ENCODE measurements around the gene ANGEL2. TPM values are rescaled to one million over a fixed set of nuclear protein-coding genes. Genes with fewer than 3 reads are reported as not detected.

ANGEL2 gene
- total and polyA plus RNA-seq, 2 experiments from 2014 or later: 11.8 to 34.8 TPM

DNA sequence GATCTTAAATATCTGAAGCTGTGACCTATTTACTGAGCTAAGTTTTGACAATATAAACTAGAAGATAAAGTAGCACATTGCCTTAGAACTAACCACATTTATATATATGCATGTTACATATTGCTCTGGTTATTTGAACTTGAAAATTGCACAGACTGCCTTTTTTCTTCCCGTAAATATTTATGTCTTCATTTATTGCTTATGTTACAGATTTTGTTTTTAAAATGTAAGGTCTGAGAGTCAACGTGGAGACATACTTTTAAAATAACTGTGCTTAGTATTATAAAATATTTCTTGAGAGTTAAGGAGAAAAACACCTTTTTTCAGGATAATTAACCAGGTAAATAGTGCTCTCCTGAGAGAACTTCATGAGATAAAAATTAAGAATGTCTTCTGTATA, 38.5 kb upstream of the ANGEL2 start:
- DNase-seq (ENCODE audit: low spot score): no peak
- Histone ChIP-seq H3K9me3 (ENCODE audit: low read depth) (no peaks in the 10 kb centered on the region), H3K36me3 (replicated peaks; ENCODE audit: insufficient read depth, low read depth) (no peaks in the 10 kb centered on the region), H3K9me2 (replicated peaks; ENCODE audit: insufficient read depth) (no peaks in the 10 kb centered on the region), H3K27ac (no peak overlapping the region), H2AFZ (no peak overlapping the region), H3K27me3 (no peaks in the 10 kb centered on the region), H4K20me1 (ENCODE audit: insufficient read depth, poor library complexity, severe bottlenecking) (no peaks in the 10 kb centered on the region), H3K79me2 (peaks cover 72% of the 10 kb centered on the region), H3K4me2 (no peak overlapping the region), H3K4me3 (no peak overlapping the region), H3K4me1 (ENCODE audit: insufficient read depth) (peaks cover 6% of the 10 kb centered on the region)
- TF ChIP-seq, protein P1, sequence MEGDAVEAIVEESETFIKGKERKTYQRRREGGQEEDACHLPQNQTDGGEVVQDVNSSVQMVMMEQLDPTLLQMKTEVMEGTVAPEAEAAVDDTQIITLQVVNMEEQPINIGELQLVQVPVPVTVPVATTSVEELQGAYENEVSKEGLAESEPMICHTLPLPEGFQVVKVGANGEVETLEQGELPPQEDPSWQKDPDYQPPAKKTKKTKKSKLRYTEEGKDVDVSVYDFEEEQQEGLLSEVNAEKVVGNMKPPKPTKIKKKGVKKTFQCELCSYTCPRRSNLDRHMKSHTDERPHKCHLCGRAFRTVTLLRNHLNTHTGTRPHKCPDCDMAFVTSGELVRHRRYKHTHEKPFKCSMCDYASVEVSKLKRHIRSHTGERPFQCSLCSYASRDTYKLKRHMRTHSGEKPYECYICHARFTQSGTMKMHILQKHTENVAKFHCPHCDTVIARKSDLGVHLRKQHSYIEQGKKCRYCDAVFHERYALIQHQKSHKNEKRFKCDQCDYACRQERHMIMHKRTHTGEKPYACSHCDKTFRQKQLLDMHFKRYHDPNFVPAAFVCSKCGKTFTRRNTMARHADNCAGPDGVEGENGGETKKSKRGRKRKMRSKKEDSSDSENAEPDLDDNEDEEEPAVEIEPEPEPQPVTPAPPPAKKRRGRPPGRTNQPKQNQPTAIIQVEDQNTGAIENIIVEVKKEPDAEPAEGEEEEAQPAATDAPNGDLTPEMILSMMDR (IDR thresholded peaks at IDR 0.05; ENCODE audit: poor library complexity): no peak
- WGBS (ENCODE audit: low lambda C conversion rate, missing lambda C conversion rate): 86% methylated on average over 2 of the region's 2 CpGs

DNA sequence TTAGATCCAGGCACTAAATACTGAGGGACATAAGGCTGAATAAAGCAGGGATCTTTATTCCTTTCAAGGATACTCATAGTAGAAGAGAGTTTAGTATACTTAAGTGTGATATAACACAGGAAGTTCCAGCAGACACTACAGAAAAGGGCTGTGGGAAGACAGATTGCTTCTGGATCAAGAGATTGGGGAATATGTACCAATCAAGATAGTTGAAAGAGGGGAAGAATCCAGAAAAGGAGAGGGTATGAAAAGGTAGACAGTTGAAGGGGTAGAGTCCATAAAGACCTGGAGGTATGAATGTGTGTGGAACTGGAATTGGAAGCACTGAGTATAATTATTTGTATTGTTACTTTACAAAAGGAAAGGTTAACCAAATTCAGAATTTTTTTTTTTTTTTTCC, 37.8 kb upstream of the ANGEL2 start:
- Histone ChIP-seq H3K9me3 (ENCODE audit: low read depth) (no peaks in the 10 kb centered on the region), H3K27ac (no peak overlapping the region), H4K20me1 (ENCODE audit: insufficient read depth, poor library complexity, severe bottlenecking) (no peaks in the 10 kb centered on the region), H3K4me2 (peak overlapping the region; percentile 87), H3K36me3 (replicated peaks; ENCODE audit: insufficient read depth, low read depth) (no peaks in the 10 kb centered on the region), H3K9me2 (replicated peaks; ENCODE audit: insufficient read depth) (no peaks in the 10 kb centered on the region), H3K27me3 (no peaks in the 10 kb centered on the region), H3K79me2 (peaks cover 65% of the 10 kb centered on the region), H3K4me3 (no peak overlapping the region), H3K4me1 (ENCODE audit: insufficient read depth) (peaks cover 6% of the 10 kb centered on the region), H2AFZ (no peak overlapping the region)
- TF ChIP-seq EZH2 (IDR thresholded peaks at IDR 0.05; ENCODE audit: borderline replicate concordance) (no peak), EZH2phosphoT487 (IDR thresholded peaks at IDR 0.05; ENCODE audit: low read depth, severe bottlenecking, unreplicated experiment) (no peak)
- TF ChIP-seq, protein P1 (IDR thresholded peaks at IDR 0.05; ENCODE audit: poor library complexity): no peak
- DNase-seq (ENCODE audit: low spot score): no peak

DNA sequence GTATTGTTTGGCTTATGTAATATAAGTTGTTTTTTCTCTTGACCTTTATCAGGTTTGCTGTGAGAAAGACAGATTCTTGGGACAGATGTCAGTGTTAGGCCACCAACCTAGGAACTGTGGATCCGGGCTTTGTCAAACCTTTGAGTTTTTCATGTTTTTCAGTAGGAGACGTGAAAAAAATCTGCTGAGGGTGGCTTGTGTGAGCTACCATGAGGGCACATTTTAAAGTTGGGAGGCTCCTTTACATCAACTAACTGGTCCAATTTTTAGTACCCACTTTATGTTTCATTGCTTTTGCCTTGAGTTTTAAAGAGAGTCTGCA, 36.2 kb upstream of the ANGEL2 start:
- H3K9me3 ChIP-seq (ENCODE audit: low read depth): no peaks in the 10 kb centered on the region
- TF ChIP-seq, protein P1 (IDR thresholded peaks at IDR 0.05; ENCODE audit: poor library complexity): no peak
- TF ChIP-seq EZH2 (IDR thresholded peaks at IDR 0.05; ENCODE audit: borderline replicate concordance): no peak
- TF ChIP-seq EZH2phosphoT487 (IDR thresholded peaks at IDR 0.05; ENCODE audit: low read depth, severe bottlenecking, unreplicated experiment): no peak
- H3K79me2 ChIP-seq: peaks cover 50% of the 10 kb centered on the region
- no peaks in the 10 kb centered on the region for H4K20me1 ChIP-seq (ENCODE audit: insufficient read depth, poor library complexity, severe bottlenecking)
- WGBS (ENCODE audit: low lambda C conversion rate, missing lambda C conversion rate): 34% methylated on average over 2 of the region's 2 CpGs
- H3K27me3 ChIP-seq: no peaks in the 10 kb centered on the region
- no peaks in the 10 kb centered on the region for H3K9me2 ChIP-seq (replicated peaks; ENCODE audit: insufficient read depth)
- DNase-seq (ENCODE audit: low spot score): no peak
- peaks cover 6% of the 10 kb centered on the region for H3K4me1 ChIP-seq (ENCODE audit: insufficient read depth)
- peak overlapping the region; percentile 90 for H3K27ac ChIP-seq
- peak overlapping the region; percentile 81 for H3K4me3 ChIP-seq
- peak overlapping the region; percentile 82 for H2AFZ ChIP-seq
- H3K36me3 ChIP-seq (replicated peaks; ENCODE audit: insufficient read depth, low read depth): no peaks in the 10 kb centered on the region
- peak overlapping the region; percentile 87 for H3K4me2 ChIP-seq
